GM12878 (cell line): ENCODE results near the gene BEND7. TPM values are rescaled to one million over a fixed set of nuclear protein-coding genes. Genes with fewer than 3 reads are reported as not detected.

ENCODE experiments used
- ATAC-seq: fragments of 200-7000 bp; cut with Tn5 transposase; 3 replicates; pipeline ENCODE4 v1.9.1; 2020; ENCODE audit warnings: mild to moderate bottlenecking, moderate library complexity
- BruUV-seq: library from RNA; stranded (reverse); fragments of 400-500 nt; replicated peaks from 2 replicates; lab custom pipeline; 2021; lab: Mats Ljungman, UMichigan
- CTCF ChIA-PET: fragments of 300-600 bp; sonication (Branson Sonifier 250); formaldehyde crosslinking; extraction: SDS; loops from one replicate; lab custom pipeline; 2021; ENCODE audit warnings: inconsistent platforms; lab: Yijun Ruan, JAX
- POLR2A ChIA-PET: fragments of 350-600 bp; formaldehyde crosslinking; extraction: SDS; loops from one replicate; lab custom pipeline; 2021; ENCODE audit warnings: inconsistent platforms; lab: Charles Lee
- RAD21 ChIA-PET: fragments of 300-600 bp; sonication (Branson Sonifier 250); formaldehyde crosslinking; loops from one replicate; lab custom pipeline; 2023; ENCODE audit warnings: antibody characterized with exemption; ENCODE audit not compliant: unreplicated experiment; lab: Charles Lee
- SMC1A ChIA-PET: fragments of 300-600 bp; sonication (Branson Sonifier 250); formaldehyde crosslinking; loops from one replicate; lab custom pipeline; 2023; ENCODE audit not compliant: unreplicated experiment, uncharacterized antibody; lab: Charles Lee
- DNase-seq: peaks from one replicate; pipeline ENCODE4 v3.0.0-alpha.2; 2011; ENCODE audit warnings: low read depth, low spot score
- FAIRE-seq: peaks from 3 replicates; lab custom pipeline; 2011; peaks lifted over from hg19 to GRCh38; lab: Jason Lieb, UNC
- H2AFZ ChIP-seq: 2 replicates; pipeline ENCODE4 v1.6.0; 2011; ENCODE audit warnings: low read depth, low read length, control low read depth; ENCODE audit not compliant: control insufficient read depth
- H3K27ac ChIP-seq: 2 replicates; pipeline ENCODE4 v1.5.1; 2011; ENCODE audit warnings: control low read depth; ENCODE audit not compliant: control insufficient read depth, insufficient read depth
- H3K27me3 ChIP-seq, 2 experiments: replicated peaks in 1 of 2; 2 replicates each; pipeline versions ENCODE4 v1.6.0 to v1.6.1; 2011; ENCODE audit warnings: low read length in 1 of 2; ENCODE audit not compliant: control insufficient read depth in 2 of 2, insufficient read depth in 2 of 2
- H3K36me3 ChIP-seq, 2 experiments: 2 replicates each; pipeline ENCODE4 v1.5.1; 2011; ENCODE audit warnings: low read length in 1 of 2; ENCODE audit not compliant: control insufficient read depth in 2 of 2, insufficient read depth in 2 of 2
- H3K4me1 ChIP-seq: 2 replicates; pipeline ENCODE4 v1.6.1; 2011; ENCODE audit warnings: mild to moderate bottlenecking, low read length, moderate library complexity, mixed read lengths; ENCODE audit not compliant: control insufficient read depth, insufficient read depth
- H3K4me2 ChIP-seq: 2 replicates; pipeline ENCODE4 v1.6.0; 2011; ENCODE audit warnings: control low read depth; ENCODE audit not compliant: control insufficient read depth, insufficient read depth
- H3K4me3 ChIP-seq: fragments of 200-600 bp; sonication (generic); 2 replicates; pipeline ENCODE4 v1.5.1; 2016
- H3K79me2 ChIP-seq: 2 replicates; pipeline ENCODE4 v1.6.0; 2011; ENCODE audit warnings: low read length; ENCODE audit not compliant: control insufficient read depth, insufficient read depth
- H3K9ac ChIP-seq: 2 replicates; pipeline ENCODE4 v1.8.0; 2011; ENCODE audit warnings: low read length, control low read depth, mixed read lengths; ENCODE audit not compliant: control insufficient read depth, insufficient read depth
- H3K9me3 ChIP-seq: replicated peaks from 3 replicates; pipeline ENCODE4 v1.5.1; 2011; ENCODE audit warnings: mild to moderate bottlenecking, low read length; ENCODE audit not compliant: control insufficient read depth, insufficient read depth
- H4K20me1 ChIP-seq: 2 replicates; pipeline ENCODE4 v1.6.0; 2011; ENCODE audit not compliant: control insufficient read depth, insufficient read depth
- ATF2 ChIP-seq: IDR thresholded peaks from 2 replicates; pipeline ENCODE4 v1.6.1; 2012; ENCODE audit warnings: low read length, inconsistent platforms
- ATF3 ChIP-seq: IDR thresholded peaks from 2 replicates; pipeline ENCODE4 v1.6.1; 2011; ENCODE audit warnings: low read depth, mild to moderate bottlenecking, low read length, moderate library complexity, borderline replicate concordance; ENCODE audit errors: extremely low read depth
- BRCA1 ChIP-seq: IDR thresholded peaks from 2 replicates; pipeline ENCODE4 v1.6.1; 2011; ENCODE audit warnings: low read depth, low read length, improper control_type of control experiment
- CBX5 ChIP-seq: sonication (generic); IDR thresholded peaks from 2 replicates; pipeline ENCODE4 v1.6.1; 2016; ENCODE audit warnings: low read depth, moderate library complexity, mild to moderate bottlenecking, inconsistent platforms
- IKZF1 ChIP-seq: fragments of 450-650 bp; conservative IDR thresholded peaks from 2 replicates; pipeline ENCODE4 v1.6.1; 2017; ENCODE audit warnings: antibody characterized with exemption, mild to moderate bottlenecking
- KAT2A ChIP-seq: conservative IDR thresholded peaks from 2 replicates; pipeline ENCODE4 v1.6.1; 2011; ENCODE audit warnings: low read depth, low read length; ENCODE audit not compliant: control insufficient read depth
- KLF5 ChIP-seq: fragments of 450-650 bp; IDR thresholded peaks from 2 replicates; pipeline ENCODE4 v1.6.1; 2014; ENCODE audit warnings: mild to moderate bottlenecking; ENCODE audit not compliant: partially characterized antibody
- MEF2A ChIP-seq: IDR thresholded peaks from 2 replicates; pipeline ENCODE4 v1.6.1; 2011; ENCODE audit warnings: low read depth, mild to moderate bottlenecking, low read length, moderate library complexity; ENCODE audit not compliant: insufficient read depth
- NFIC ChIP-seq: IDR thresholded peaks from 2 replicates; pipeline ENCODE4 v1.6.1; 2012; ENCODE audit warnings: low read depth, mild to moderate bottlenecking, inconsistent platforms, low read length, moderate library complexity
- NR2F1 ChIP-seq: fragments of 450-650 bp; conservative IDR thresholded peaks from 2 replicates; pipeline ENCODE4 v1.6.1; 2017; ENCODE audit warnings: mild to moderate bottlenecking
- PAX5 ChIP-seq: IDR thresholded peaks from 2 replicates; pipeline ENCODE4 v1.6.1; 2011; ENCODE audit warnings: low read depth, low read length, borderline replicate concordance
- PML ChIP-seq: IDR thresholded peaks from 2 replicates; pipeline ENCODE4 v1.6.1; 2012; ENCODE audit warnings: low read length, inconsistent platforms
- POLR2AphosphoS5 ChIP-seq: IDR thresholded peaks from 2 replicates; pipeline ENCODE4 v1.6.1; 2011; ENCODE audit warnings: mild to moderate bottlenecking, low read length, inconsistent platforms
- RBBP5 ChIP-seq: fragments of 200-600 bp; sonication (generic); conservative IDR thresholded peaks from 2 replicates; pipeline ENCODE4 v1.6.1; 2016
- SPI1 ChIP-seq: IDR thresholded peaks from 2 replicates; pipeline ENCODE4 v1.6.1; 2011; ENCODE audit warnings: low read depth, mild to moderate bottlenecking, low read length, moderate library complexity, borderline replicate concordance; ENCODE audit not compliant: insufficient read depth
- SRF ChIP-seq, 2 experiments: IDR thresholded peaks; 2 replicates each; pipeline ENCODE4 v1.6.1; 2011; ENCODE audit warnings: low read depth in 2 of 2, low read length in 2 of 2, mild to moderate bottlenecking in 1 of 2, moderate library complexity in 1 of 2
- STAT1 ChIP-seq: fragments of 450-650 bp; conservative IDR thresholded peaks from 2 replicates; pipeline ENCODE4 v1.6.1; 2014; ENCODE audit warnings: antibody characterized with exemption, mild to moderate bottlenecking
- ZNF384 ChIP-seq: IDR thresholded peaks from 2 replicates; pipeline ENCODE4 v1.6.1; 2012; ENCODE audit warnings: low read depth, mild to moderate bottlenecking, low read length, improper control_type of control experiment, borderline replicate concordance
- ZSCAN29 ChIP-seq: fragments of 450-650 bp; IDR thresholded peaks from 2 replicates; pipeline ENCODE4 v1.6.1; 2017; ENCODE audit warnings: mild to moderate bottlenecking, moderate library complexity
- WGBS: methylation state at CpG from one replicate; pipeline ENCODE4 v1.1.6; 2016; ENCODE audit warnings: low lambda C conversion rate; ENCODE audit not compliant: insufficient replicate concordance, insufficient coverage; ENCODE audit errors: missing lambda C conversion rate; 5-methylcytosine and 5-hydroxymethylcytosine counted together
- in situ Hi-C: fragments of 300-500 bp; cut with MboI; formaldehyde crosslinking; loops from 9 replicates; pipeline ENCODE4 v1.14.3; 2018; ENCODE audit warnings: mixed read lengths
- intact Hi-C: fragments of 100-400 bp; cut with micrococcal nuclease; formaldehyde crosslinking; loops from one replicate; pipeline ENCODE4 v1.14.2; 2022; ENCODE audit not compliant: unreplicated experiment
- polyA plus RNA-seq, 11 experiments: library from polyadenylated mRNA; depleted of rRNA in 4 of 11; unstranded in 6 of 11; stranded (reverse) in 5 of 11; fragments of >200 nt; fragmentation: Nextera tagmentation in 4 of 11; fragmentation: Illumina TruSeq in 1 of 11; extraction: Ambion mirVana in 4 of 11; extraction: Trizol in 1 of 11; gene quantifications; 1 replicate in 1 of 11; 2 replicates in 10 of 11; pipeline versions ENCODE4 v1.2.1 to v1.2.3, GENCODE V29; 2011 to 2016; ENCODE audit warnings: inconsistent platforms in 2 of 11, missing spikeins in 2 of 11, low read depth in 1 of 11
- total RNA-seq, 4 experiments: library from RNA; depleted of rRNA in 3 of 4; stranded (reverse); fragments of >200 nt in 3 of 4; fragmentation: Illumina TruSeq in 1 of 4; extraction: Trizol in 1 of 4; gene quantifications; 2 replicates each; pipeline versions ENCODE4 v1.2.1 to v1.2.3, GENCODE V29; 2013 to 2021

Gene BEND7
- total and polyA plus RNA-seq, 10 of the 15 experiments (the other 5 are each of a cell fraction or from before 2014, with no cell fraction given) = not detected

GRCh38 chr10:13564576-13564975, 35.8 kb upstream of the BEND7 start:
- H3K4me3 ChIP-seq = no peak overlapping the region
- no TSS peak for BruUV-seq
- H2AFZ ChIP-seq = no peak overlapping the region
- no peak for ATAC-seq
- DNase-seq = no peak
- TF ChIP-seq STAT1 (no peak), BRCA1 (no peak), RBBP5 (no peak), ZSCAN29 (no peak), KLF5 (no peak), POLR2AphosphoS5 (no peak), NR2F1 (no peak), PML (no peak), ZNF384 (no peak), NFIC (no peak), PAX5 (no peak), MEF2A (no peak), SRF (IDR thresholded peaks at IDR 0.05; ENCODE audit: low read depth in 2 of 2, low read length in 2 of 2) (no peak), SPI1 (no peak), ATF3 (no peak), CBX5 (no peak), ATF2 (no peak), KAT2A (no peak), IKZF1 (no peak)
- H3K36me3 ChIP-seq = no peaks in the 10 kb centered on the region
- H3K4me1 ChIP-seq = no peaks in the 10 kb centered on the region
- no peaks in the 10 kb centered on the region for H4K20me1 ChIP-seq
- no peak for FAIRE-seq
- peaks cover 0 to 3% of the 10 kb centered on the region in 2 experiments; a peak in 1 of 4 replicates for H3K27me3 ChIP-seq
- ChIA-PET POLR2A (no interaction called here), SMC1A (no interaction called here), RAD21 (no interaction called here), CTCF (no interaction called here)
- in situ Hi-C loops (no loop called here), intact Hi-C loops (no loop called here)
- no peak overlapping the region for H3K9ac ChIP-seq
- no peaks in the 10 kb centered on the region for H3K79me2 ChIP-seq
- WGBS = 18% methylated on average over 3 of the region's 3 CpGs
- H3K9me3 ChIP-seq = no peaks in the 10 kb centered on the region
- H3K4me2 ChIP-seq = no peak overlapping the region
- no peak overlapping the region for H3K27ac ChIP-seq
